GM19351 (cell line): ENCODE results near the gene CACNA2D3.

ENCODE experiments used
- ATAC-seq: cut with Tn5 transposase; IDR thresholded peaks from one replicate; pipeline ENCODE4 v1.9.1; 2021; ENCODE audit warnings: mild to moderate bottlenecking, moderate library complexity; ENCODE audit not compliant: unreplicated experiment

Gene CACNA2D3

GRCh38 chr3:54168451-54168850 lies 46.1 kb downstream of the CACNA2D3 start:
- no peak for ATAC-seq

GRCh38 chr3:54169524-54169923 lies 47.2 kb downstream of the CACNA2D3 start:
- ATAC-seq: no peak

- ATAC-seq: no peak
Observed at GRCh38 chr3:54171509-54171908, 49.2 kb downstream of the CACNA2D3 start.

DNA sequence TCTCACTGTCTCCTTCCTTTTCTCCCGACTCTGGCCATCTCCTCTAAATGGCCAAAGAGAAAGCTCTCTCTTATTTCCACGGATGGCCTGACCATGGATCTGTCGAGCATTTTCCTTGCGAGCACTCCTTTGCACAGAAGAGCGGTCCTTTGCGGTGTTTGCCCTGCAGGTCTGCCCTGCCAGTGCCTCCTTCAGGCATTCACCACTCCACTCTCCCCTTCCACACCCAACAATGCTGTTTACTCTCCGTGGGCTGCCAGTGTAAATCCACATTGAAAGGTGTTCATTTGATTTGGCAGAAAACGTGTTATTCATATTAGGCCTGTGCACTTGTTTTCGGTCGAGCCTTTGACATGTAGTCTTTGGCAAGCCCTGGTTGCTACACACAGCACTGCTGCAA lies 49.6 kb downstream of the CACNA2D3 start:
- no peak for ATAC-seq

- no peak for ATAC-seq
Observed at GRCh38 chr3:54173371-54173770, 51.0 kb downstream of the CACNA2D3 start.

GRCh38 chr3:54176106-54176505 lies 53.8 kb downstream of the CACNA2D3 start:
- ATAC-seq: no peak

- no peak for ATAC-seq
Observed at GRCh38 chr3:54177816-54178215, 55.5 kb downstream of the CACNA2D3 start.

GRCh38 chr3:54178376-54178775 lies 56.0 kb downstream of the CACNA2D3 start:
- ATAC-seq: no peak

- no peak for ATAC-seq
Observed at GRCh38 chr3:54180921-54181320, 58.6 kb downstream of the CACNA2D3 start.

DNA sequence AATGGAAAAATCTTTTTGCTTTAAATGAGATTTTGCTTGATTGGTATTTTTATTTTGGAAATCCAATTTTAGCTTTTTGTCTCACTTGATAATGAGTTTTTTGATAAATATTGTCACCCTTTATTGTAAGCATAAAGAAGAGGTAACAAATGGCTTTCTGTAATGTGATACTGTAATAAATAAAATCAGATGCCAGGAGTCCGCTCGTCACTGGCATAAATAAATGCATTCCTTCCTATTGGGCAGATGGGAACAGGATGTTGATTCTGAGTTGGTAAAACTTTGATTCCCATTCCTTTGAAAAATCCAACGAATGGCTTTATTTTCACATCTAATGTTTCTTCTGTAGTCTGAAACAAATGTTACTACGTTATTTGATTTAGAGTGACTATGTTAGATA lies 59.9 kb downstream of the CACNA2D3 start:
- no peak for ATAC-seq

- ATAC-seq: no peak
Observed at GRCh38 chr3:54185740-54186139, 63.4 kb downstream of the CACNA2D3 start.

DNA sequence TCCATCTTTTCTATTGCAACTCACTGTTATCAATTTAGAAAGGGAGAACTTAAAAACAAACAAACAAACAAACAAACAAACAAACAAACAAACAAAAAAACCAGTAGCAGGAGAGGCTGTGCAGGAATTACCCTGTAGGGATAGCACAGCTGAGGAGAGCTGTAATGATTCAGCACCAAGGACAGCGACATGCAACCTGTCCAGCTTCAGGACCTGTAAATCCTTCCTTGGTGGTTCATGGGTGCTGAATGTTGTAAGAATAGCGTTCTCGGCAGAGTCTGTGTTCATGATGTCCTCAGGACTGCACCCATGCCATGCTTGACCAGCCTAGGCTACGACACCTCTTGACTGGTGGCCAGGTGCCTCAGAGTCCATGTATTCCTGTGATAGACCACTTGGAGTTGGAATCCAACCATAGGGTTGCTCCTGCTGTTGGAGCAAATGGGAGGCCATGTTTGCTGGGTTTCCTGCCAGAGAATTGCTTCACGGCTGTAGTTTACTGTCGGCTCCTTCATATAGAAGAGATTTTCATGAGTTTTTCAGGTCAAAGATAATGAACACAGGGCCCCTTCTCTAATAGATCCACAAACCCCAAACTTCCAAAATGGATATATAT lies 65.9 kb downstream of the CACNA2D3 start:
- no peak for ATAC-seq

DNA sequence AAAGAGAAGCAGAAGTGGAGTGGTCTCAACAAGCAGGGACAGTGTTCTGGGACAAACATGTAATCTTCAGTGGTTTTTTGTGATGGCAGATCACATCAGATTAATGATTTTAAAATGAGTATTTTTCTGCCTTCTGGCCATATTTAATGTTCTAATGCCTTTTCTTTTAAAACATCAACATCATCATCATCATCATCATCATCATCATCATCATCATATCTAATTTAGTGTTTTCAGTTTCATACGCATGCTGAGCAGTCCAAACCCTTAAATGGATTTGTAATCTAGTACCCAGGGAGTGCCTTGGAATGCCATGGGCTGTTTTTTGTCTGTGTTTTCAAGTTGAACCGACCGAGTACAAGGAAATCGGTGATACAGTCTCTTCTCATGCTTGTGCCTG lies 68.9 kb downstream of the CACNA2D3 start:
- no peak for ATAC-seq

- no peak for ATAC-seq
Observed at GRCh38 chr3:54192026-54192425, 69.7 kb downstream of the CACNA2D3 start.

DNA sequence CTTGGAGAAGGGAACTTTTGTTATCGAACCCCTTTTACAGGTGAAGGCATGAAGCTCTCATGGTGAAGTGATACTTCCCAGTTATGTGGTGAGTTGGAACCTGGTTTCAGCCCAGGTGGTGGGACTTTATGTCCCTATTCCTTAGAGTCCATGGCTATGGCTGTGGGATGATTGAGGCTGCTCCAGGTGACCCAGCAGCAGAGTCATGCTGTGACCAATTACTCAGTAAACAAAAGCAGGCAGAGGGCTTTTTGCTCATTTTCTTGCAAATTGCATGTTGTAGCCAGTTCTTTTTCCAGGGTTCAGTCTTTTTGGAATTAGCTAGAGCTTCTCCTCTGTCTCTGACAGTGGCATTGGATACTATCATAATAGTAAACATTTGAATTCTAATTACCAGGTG lies 70.7 kb downstream of the CACNA2D3 start:
- no peak for ATAC-seq

- no peak for ATAC-seq
Observed at GRCh38 chr3:54196360-54196991, 74.1 kb downstream of the CACNA2D3 start.

GRCh38 chr3:54197509-54197908 lies 75.2 kb downstream of the CACNA2D3 start:
- no peak for ATAC-seq

DNA sequence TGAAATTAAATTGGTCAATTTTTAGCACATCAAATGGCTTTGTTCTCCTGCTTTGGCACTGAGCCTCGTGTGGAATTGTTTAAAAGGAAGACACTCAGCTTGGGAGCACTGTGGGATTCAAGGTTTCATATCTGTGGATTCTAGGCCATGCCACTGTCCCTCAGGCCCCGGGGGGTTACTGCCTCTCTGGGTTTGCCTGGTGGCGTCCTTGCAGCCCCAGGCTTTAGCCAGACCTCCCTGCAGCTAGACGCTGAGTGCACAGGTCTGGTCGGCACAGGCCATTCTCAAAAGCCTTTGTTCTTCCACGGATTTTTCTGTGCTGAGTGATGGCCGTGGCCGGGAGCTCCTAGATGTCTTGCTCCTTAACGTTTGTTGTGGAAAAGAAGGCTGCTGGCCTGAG lies 76.2 kb downstream of the CACNA2D3 start:
- no peak for ATAC-seq

GRCh38 chr3:54202054-54202453 lies 79.7 kb downstream of the CACNA2D3 start:
- no peak for ATAC-seq

DNA sequence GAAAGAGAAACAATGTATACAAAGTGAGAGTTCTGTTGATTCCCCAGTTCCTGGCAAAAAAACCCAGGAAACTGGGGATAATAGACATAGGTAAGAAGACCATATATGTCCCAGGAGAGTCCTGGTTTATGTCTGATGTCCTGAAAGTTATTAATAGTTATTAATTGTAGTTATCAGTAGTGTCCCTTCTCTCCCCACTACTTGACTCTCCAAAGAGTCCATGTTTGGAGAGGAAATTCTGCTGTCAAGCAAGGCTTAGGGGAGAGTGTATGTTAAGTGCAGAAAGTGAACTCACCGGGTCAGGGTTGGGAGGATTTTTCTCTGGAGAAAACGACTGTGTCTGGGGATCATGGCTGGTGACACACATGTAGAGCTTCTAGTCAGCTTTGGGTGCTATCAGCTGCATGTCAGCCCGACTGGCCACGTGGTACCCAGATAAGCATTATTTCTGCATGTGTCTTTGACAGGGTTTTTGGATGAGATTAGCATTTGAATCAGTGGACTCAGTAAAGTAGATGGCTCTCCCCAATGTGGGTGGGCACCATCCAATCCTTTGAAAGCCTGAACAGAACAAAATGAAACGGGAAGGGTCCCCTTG lies 80.4 kb downstream of the CACNA2D3 start:
- no peak for ATAC-seq

DNA sequence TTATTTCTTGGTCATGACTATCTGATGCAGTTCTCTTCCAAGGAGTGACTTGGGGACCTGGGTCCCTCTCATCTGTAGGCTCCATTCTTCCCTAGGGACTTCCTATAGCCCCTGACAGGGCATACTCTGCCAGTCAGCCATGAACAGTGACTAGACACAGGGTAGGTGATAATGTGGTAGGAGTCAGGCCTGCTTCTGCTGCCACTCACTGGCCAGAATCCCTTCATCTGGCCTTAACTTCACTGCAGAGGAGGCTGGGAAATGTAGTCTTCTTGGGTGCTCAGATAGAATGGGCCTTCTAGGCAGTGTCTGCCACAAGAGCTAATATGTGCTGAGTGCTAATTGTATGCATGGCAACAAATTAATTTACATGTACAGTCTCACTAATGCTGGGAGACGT lies 84.5 kb downstream of the CACNA2D3 start:
- no peak for ATAC-seq

DNA sequence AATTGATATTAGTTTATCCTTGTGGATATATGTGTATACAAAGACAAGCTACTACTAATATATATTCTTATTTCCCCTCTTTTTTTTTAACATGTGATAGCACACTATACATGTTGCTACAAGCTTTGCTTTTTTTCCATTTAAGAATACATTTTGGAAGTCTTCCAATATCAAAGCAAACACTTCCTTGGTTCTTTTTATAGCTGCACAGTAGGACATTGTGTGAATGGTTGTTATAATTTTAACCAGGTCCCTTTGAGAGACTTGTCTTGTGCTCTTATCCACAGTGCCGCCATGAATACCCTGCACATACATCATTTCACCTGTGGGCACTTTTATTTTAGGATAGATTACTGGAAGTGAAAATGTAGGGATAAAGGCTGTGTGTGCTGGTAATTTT lies 88.7 kb downstream of the CACNA2D3 start:
- ATAC-seq: no peak

DNA sequence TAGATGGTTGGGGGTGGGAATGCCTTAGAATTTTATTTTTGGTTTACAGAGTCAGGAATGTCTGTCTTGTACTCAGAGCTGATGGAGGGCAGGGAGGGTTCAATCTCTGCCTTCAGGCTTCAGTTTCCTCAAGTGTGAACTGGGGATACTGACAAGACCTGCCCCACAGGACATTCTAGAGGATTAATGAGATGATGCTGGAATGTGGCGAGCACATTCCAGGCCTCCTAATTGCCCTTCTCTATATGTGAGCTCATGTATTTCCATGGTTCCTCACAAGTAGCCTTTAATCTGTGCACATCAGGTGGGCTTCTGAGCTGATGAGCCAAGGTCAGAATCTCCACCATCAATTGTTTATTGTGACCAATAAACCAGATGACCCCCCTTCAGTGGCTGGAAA lies 90.4 kb downstream of the CACNA2D3 start:
- ATAC-seq: no peak
